ENCODE results near the gene CBY3.
"Not testable (repeated sequence)": the region's sequence is repeated elsewhere in the genome, so short reads cannot be mapped to it uniquely, and the experiment has no call there.

DNA sequence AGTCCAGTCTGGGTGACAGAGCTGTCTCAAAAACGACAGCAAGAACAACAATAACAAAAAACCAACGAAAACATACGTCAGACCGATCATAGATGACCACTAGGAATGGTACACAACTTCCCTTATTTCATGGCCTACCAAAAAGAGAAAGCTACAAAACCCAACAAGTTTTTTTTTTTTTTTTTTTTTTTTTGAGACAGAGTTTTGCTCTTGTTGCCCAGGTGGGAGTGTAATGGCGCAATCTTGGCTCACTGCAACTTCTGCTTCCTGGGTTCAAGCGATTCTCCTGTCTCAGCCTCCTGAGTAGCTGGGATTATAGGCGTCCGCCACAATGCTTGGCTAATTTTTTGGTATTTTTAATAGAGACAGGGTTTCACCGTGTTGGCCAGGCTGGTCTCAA is 8.4 kb upstream of the CBY3 start:
- not testable (repeated sequence) for TF ChIP-seq HDAC6, RBFOX2 (IDR thresholded peaks at IDR 0.05; ENCODE audit: low read depth, low read length)
- TF ChIP-seq, protein P1, sequence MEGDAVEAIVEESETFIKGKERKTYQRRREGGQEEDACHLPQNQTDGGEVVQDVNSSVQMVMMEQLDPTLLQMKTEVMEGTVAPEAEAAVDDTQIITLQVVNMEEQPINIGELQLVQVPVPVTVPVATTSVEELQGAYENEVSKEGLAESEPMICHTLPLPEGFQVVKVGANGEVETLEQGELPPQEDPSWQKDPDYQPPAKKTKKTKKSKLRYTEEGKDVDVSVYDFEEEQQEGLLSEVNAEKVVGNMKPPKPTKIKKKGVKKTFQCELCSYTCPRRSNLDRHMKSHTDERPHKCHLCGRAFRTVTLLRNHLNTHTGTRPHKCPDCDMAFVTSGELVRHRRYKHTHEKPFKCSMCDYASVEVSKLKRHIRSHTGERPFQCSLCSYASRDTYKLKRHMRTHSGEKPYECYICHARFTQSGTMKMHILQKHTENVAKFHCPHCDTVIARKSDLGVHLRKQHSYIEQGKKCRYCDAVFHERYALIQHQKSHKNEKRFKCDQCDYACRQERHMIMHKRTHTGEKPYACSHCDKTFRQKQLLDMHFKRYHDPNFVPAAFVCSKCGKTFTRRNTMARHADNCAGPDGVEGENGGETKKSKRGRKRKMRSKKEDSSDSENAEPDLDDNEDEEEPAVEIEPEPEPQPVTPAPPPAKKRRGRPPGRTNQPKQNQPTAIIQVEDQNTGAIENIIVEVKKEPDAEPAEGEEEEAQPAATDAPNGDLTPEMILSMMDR (CRISPR knock-in tag; IDR thresholded peaks at IDR 0.05), result not testable (repeated sequence)

All from HepG2 (cell line).